NK-92 treated with Interleukin-12 subunit alpha and Interleukin-12 subunit beta, amount 100 ng/mL, for 24 hours (cell line): ENCODE measurements around the gene PIP5K1B.
"Not testable (repeated sequence)": the region's sequence is repeated elsewhere in the genome, so short reads cannot be mapped to it uniquely, and the experiment has no call there.

ENCODE experiments used
- DNase-seq: peaks from one replicate; lab custom pipeline; 2025; lab: John Stamatoyannopoulos, UW

The PIP5K1B gene

DNA sequence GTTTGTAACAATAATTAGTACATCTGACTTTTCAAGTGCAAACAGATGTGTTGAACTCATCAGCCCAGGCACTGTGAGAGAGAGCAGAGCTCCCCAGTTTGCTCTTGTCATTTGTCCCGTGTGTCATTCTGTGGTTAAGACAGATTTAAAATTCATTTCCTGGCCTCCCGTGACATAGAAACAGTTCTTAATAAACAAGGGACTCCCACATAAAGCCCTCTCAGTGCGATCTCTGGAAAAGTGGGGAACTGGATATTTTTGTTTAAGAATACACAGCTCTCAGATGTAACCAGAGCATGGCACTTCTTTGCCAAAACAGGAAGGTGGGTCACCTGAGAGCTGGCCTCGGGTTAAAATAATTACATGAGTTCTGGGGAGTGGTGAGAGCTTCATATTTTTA, 250.3 kb downstream of the PIP5K1B start:
- no peak for DNase-seq

DNA sequence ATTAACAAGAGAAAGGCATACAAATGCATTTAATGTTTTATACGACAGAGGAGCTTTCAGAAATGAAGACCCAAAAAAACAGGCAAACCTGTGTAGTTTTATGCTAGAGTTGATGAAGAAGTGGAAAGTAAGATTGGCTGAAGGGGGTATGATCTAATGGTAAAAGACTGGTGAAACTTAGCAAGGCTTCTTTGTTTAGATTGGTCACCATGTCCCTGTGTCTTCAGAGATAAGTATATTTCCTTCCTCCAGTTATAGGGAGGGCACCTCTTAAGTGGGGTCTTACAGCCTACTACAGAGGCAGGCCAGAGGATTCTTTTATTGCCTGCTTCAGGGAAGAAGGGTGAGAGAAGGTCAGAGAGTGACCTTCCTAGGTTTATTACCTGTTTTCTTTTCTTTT, 252.4 kb downstream of the PIP5K1B start:
- DNase-seq = no peak

DNA sequence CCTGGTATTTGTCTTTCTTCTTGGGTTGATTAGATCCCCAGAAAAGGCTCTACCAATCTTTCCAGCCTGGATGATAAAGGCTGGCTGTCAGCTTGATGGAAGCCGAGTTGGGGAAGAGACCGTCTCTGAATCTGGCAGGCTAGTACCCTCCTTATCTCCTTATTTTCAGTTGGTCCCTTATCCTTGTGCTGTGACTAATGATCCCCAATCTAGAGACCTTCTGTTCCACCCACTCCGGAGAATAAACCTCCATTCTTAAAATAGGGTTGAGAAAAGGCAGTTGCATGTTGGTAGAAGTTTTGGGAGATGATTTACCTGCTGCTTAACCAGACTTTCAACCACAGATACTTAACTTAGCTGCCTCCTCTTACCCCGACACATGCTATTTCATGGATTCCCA, 256.5 kb downstream of the PIP5K1B start:
- no peak for DNase-seq

GRCh38 chr9:68963416-68963815, 258.4 kb downstream of the PIP5K1B start:
- DNase-seq = no peak

DNA sequence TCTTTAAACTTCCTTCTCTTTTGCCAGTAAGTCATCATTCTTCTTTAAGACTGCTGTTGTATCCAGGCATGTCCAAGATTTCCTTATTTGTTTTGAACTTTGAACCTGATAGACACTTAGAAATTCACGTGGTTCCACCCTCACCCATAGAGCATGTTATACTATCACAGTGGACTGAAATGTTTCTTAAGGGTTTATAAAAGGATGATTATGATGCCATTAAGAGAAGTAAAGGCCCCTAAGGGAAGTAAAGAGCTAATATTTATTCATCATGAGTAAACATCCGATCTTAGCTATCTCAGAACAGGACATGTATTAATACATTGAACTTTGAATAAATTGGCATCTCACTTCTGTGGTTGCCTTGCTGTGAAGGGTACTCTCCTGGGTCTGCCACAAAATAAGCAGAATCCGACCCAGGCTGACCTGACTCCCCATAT, 259.1 kb downstream of the PIP5K1B start:
- DNase-seq = no peak

- DNase-seq = no peak
These were observed 259.7 kb downstream of the PIP5K1B start for GRCh38 chr9:68964765-68965164.

- no peak for DNase-seq
These were observed 261.5 kb downstream of the PIP5K1B start for GRCh38 chr9:68966496-68966944.

GRCh38 chr9:68967800-68968199, 262.8 kb downstream of the PIP5K1B start:
- DNase-seq = no peak

- DNase-seq = no peak
These were observed 264.5 kb downstream of the PIP5K1B start for GRCh38 chr9:68969538-68969937.

DNA sequence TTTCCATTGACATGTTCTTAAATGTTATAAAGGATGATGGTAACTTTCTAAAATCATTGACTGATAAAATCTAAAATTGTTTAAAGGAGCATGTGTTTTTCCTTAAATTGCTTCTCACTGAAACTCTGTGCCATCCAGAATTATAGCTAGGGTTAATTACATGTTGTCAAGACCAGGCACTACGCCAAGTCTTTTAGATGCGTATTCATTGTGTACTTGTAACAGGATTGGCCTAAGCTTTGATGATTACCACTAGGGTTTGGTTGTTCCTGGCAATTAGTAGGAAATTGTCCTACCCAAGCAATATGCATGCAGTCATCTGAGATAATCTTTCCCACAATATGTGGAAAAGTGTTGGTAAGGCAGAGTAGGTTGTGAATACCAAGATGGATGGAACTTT, 265.1 kb downstream of the PIP5K1B start:
- no peak for DNase-seq

- DNase-seq = no peak
These were observed 268.6 kb downstream of the PIP5K1B start for GRCh38 chr9:68973619-68974018.

DNA sequence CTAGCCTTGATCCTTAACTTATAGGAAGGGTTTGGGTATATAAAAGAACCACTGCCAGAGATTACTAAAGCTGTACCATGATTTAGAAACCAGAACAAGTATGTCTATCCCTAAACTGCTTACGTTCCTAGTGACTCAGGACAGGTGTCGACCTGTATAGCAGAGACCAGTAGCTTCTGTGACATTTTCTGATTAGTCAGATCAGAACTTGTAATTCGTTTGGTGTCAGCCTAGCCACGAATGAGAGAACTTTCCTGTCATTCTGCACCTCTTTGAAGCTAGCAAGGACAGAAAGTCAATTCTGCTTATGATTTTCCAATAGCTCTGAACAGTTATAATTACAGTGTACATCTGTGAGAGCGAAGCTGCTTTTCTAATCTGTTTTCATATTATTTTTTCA, 269.4 kb downstream of the PIP5K1B start:
- DNase-seq = no peak

DNA sequence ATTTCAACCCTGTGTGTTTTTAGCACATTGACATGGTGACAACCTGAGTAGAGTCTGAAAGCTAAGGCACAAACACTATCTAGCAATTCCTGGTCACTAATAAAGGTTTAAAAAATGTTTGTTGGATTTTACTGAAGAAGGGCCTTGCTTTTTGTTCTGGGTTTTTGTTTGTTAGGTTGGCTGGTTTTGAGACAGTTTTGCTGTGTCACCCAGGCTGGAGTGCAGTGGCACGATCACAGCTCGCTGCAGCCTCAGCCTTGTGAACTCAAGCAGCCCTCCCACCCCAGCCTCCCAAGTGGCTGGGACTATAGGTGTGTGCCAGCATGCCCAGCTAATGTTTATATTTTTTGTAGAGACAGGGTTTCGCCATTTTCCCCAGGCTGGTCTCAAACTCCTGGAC, 269.9 kb downstream of the PIP5K1B start:
- no peak for DNase-seq

DNA sequence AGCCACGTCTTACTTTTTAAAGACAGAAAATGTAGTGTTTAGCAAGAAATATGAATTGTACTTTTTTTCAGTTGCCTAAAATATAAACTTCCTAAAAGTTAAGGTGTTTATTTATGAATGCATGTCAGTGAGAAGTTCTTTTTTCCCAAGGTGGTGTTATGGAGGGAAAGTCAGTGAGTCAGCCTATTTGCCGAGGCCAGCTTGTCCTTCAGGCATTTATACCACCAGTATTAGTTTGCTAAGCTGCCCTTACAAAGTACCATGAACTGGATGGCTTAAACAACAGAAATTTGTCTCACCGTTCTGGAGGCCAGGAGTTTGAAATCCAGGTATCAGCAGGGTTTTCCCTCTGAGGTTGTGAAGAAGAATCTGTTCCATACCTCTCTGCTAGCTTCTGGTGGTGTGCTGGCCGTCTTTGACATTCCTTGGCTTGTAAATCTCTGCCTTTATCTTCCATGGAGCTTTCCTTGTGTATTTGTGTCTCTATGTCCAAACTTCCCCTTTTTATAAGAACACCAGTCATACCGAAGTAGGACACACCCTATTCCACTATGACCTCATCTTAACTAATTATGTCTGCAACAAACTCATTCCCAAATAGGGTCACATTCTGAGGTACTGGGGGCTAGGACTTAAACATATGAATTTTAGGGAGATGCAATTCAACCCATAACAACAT, 270.5 kb downstream of the PIP5K1B start:
- DNase-seq = no peak

DNA sequence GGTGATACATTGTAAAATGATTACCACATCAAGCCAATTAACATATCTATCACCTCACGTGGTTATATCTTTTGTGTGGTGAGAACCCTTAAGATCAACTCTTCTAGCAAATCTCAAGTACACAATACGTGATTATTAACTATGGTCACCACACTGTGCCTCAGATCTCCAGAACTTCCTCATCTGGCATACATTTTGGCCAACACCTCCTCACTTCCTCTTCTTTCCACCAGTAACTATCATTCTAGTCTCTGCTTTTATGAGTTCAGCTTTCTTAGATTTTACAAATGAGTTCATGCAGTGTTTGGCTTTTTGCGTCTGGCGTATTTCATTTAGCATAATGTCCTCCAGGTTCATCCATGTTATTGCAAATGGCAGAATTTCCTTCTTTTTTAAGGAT, 273.0 kb downstream of the PIP5K1B start:
- no peak for DNase-seq

- no peak for DNase-seq
These were observed 273.5 kb downstream of the PIP5K1B start for GRCh38 chr9:68978501-68978900.

DNA sequence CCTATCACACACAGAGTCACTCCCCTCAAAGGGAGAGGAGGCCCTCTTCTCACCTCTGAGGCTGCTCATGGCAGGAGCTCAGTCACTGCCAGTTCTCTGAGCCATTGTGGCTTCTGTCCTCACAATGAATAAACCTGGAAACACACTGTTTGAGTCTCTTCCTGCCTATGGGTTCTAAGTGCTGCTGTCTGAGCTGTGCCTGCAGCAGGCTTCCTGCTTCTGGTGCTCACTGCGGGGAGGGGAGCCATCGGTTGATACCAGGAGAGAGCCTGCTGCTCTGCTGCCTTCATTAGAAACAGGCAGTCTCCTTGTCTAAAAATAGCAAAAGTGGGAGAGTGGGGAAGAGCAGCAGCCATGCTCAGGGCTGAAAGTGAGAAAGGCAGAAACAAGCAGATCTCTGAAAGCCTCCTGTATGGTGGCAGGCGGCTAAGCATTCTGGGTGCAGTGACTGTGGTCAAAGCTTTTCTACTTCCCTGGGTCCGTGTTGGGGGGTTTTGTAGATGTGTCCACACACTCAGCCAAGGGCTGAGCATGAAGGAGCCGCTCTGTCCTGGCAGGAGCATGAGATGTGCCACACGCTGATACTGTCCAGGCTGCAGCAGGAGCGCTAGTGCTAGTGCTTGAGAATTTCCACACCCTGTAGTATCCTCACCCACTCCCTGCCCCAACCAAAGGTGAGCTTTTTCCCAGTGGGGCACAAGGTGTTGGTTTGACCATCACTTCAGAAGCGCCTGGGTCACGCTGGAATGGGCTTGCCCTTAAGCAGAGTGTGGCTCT, 274.7 kb downstream of the PIP5K1B start:
- no peak for DNase-seq

DNA sequence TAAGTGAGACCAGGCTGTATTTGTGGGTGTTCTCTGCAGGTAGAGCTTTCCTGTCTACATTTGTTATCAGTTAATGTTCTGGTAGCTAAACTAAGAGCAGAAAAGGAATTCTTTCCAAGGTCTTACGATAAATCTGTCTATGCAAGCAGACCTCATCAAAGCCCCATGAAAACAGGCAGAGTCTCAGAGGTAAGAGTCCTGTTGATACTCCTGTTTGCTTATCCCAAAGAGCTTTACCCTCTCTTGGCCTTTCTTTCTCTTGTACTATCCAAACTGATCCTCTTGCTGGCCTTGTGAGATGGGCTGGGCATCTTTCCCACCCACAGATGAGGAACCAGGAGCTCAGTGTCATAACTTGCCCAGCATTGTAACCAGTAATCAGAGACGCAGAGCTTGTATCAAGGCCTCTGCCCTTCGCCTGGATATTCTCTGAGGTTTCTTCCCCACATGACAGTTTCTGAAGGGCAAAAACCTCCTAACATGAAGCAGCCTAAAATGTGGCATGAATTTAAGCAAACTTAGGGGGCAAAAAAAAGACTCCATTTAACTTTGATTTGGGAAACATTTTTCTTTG, 275.4 kb downstream of the PIP5K1B start:
- no peak for DNase-seq

GRCh38 chr9:68981789-68982188, 276.7 kb downstream of the PIP5K1B start:
- no peak for DNase-seq

- no peak for DNase-seq
These were observed 278.0 kb downstream of the PIP5K1B start for GRCh38 chr9:68983008-68983411.

DNA sequence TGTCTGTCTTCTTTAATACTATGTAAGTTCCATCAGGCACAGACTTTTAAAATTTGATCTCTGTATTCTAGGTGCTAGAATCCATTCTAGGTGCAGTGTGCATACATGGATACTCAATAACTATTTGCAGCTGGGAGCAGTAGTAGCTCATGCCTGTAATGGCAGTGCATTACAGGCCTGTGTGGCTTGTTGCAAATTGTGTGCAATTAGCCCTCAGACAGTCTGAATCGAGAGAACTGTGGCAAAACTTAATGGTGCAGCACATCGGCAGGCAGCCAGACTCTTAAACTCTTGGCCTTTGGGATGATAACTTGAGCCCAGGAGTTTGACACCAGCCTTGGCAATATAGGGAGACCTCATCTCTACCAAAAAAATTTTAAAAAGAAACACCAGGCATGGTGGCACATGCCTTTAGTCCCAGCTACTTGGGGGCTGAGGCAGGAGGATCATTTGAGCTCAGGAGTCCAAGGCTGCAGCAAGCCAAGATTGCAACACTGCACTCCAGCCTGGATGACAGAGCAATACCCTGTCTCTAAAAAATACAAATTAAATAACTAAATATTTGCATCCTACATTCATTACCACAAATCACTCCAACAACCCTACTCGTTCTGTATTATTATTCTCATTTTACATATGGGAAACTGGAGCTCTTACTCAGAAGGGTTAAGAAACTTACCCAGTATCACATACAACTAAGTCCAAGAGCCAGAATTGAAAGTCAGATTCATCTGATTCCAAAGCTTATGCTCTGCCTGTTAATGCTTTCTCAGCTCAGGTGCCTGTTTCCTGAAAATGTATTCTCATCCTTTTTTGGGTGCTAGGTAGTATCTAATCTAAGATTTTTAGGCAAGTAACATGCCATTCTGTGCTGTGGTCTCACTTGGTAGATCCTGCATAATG, 278.7 kb downstream of the PIP5K1B start:
- no peak for DNase-seq

DNA sequence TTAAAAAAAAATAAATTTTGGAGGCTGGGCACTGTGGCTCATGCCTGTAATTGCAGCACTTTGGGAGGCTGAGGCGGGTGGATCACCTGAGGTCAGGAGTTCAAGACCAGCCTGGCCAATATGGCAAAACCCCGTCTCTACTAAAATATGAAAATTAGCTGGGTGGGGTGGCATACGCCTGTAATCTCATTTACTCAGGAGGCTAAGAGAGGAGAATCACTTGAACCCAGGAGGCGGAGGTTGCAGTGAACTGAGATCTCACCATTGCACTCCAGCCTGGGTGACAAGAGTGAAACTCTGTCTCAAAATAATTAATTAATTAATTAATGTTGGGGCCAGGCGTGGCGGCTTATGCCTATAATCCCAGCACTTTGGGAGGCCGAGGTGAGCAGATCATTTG, 281.9 kb downstream of the PIP5K1B start:
- not testable (repeated sequence) for DNase-seq
